CD4-positive, alpha-beta T cell treated with Interleukin-21 for 1 hour (primary cell): ENCODE measurements around the gene MAST4.

ENCODE experiments used
- DNase-seq: peaks from one replicate; pipeline ENCODE4 v3.0.0-alpha.2; 2020

MAST4 gene

DNA sequence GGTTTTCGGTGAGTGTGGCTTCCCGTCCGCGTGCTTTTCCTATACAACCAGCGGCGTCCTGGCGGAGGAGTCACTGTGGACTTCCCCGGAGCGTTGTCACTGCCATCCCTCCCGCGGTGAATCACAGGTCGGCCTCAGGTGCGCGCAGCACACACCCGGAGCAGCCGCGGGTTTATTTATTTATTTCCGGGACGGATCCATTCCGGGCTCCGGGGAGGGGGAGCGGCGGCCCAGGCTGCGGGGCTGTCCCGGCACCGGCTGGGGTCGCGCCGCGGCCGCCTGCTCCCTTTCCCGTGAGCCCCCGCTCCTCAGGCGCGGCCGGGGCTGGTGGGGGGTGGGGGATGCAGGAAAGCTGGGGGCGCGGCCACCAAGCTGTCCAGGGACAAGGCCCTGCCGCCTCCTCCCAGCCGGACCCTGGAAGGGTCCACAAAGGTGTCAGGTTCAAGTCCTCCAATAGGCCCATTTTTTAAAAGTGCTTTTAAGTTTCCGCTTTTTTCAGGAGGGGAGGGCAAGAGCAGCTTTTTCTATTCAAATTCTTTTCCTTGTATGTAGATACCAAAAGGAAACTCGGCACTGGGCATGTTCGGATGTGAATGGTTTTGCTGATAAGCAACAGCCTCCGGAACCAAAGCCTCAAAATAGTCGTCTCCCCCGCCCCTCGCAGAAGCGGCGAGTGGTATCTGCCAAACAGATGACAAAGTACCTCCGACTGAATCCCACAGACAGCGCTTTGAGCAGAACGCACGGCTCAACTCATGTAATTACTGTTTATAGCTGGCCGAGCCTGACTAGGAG is 407.9 kb downstream of the MAST4 start:
- DNase-seq, result peak; percentile 92

DNA sequence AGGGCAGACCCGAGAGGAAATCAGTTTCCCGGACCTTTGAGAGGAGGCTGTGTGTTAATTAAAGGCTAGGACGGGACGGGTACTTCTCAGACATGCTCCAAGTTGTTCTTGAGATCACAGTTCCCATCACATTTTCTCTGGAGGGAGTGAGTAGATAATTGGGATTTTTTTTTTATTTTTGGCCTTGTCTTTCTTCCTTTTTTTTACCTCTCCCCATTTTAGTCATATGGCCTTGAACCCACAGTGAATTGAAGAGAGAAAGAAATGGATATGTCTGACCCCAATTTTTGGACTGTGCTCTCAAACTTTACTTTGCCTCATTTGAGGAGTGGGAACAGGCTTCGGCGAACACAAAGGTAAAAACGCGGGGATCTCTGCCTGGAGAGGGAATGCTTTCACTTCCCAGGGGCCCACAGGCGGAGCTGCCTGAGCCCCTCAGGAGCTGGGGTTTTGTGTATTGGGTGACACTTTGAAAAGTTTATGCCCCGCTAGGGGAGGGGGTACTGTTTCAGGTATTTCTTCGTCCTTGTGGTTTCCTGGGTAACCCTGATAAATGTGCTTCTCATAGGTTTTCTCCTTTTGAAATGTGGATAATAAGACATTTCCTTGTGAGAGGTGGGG is 408.6 kb downstream of the MAST4 start:
- peak; percentile 15 for DNase-seq

DNA sequence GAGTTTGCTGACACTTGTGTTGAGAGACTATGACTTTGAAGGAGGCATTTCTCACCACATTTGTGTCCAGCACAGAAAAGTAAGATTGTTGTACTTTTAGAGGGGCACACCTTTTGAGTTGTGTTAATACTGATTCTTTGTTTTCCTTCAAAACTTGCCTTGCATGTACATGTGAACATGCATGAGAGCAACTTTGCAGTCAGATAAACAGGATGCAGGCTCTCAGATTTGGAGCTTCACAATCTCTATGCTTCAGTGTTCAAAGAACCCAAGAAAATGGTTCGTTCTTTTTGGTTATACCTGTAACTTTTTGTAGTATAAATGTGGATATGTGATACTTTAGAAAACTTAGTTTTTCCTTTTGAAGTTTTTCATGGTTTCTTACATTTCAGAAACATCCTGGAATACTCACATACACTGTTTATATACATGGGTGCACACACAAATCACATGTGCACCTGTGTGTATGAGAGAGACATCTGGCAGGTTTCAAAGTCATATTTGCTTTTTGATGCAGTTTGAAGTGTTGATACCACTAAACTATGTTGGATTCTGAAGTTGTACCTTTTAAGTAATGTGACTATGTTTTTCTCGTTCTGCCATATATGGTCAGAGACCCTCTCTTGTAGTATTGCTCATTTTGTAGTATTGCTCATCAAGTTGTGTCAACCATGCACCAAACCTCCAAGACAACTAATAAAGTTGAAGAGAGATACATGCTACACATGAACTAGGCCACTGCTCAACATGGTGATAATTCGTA is 409.7 kb downstream of the MAST4 start:
- DNase-seq, result no peak

DNA sequence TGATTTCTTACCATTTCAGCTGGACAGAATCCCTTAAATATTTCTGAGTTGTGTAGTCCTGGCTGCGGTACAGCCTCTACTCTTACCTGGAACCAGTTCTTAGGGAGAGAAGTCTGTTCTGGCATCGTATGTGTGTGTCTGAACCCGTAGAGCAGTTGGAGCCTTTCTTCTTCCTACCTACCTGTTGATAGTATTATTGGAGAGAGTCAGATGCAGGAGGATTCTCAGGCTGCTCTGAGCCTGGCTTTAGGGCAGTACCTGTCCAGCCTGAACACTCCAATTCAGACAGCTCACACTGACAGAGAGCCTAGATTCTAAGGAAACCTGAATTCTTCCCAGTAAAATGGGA is 410.3 kb downstream of the MAST4 start:
- DNase-seq, result no peak

DNA sequence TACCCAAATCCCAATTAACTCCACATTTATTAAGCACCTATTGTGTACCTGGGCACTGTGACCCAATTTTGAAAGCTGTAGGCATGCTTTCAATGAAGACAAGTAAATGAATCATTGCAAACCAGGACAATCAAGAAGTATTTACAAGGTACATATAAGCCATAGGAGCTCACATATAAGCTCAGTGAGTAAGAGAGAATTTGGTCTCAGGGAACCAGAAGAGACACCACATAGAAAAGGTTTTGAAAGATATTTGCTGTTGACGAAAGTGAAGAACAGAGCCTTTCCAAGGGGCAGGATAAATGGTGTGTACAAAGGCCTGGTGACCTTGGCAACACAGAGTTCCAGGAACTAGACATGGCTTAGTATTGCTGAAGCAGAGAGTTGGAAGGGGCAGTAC is 412.8 kb downstream of the MAST4 start:
- no peak for DNase-seq

DNA sequence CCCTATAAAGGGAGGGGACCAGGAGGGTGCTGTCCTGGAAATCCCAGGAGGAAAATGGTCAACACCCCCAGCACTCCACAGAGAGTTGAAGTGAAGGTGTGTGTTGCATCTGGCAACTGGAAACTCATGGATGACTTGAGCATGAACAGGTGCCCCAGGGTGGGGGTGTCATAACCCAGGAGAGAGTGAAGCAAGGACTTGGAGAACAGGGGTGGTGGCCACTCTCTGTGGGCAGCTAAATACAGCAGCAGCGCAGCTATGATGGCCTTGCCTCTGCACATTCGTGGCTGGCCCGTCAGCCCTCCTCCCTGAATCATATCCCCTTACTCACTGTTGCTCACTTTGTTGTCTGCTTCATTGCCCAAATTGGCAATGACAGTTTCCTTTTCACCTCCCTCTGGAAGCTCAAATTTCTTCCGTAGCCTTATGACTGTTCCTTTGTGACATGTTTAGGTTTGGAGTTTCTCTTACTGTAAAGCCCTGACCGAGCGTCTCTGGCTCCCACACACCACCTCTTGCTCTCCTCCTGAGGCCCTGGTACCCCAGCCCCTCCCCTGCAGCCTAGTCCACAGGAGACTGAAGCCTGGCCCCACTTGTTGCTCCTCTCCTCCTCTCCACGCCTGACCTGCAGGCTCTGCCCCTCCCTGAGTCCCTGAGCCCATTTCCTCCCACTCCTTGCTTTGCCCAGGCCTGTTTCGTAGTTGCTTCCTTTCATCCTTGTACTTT is 414.7 kb downstream of the MAST4 start:
- DNase-seq, result no peak

DNA sequence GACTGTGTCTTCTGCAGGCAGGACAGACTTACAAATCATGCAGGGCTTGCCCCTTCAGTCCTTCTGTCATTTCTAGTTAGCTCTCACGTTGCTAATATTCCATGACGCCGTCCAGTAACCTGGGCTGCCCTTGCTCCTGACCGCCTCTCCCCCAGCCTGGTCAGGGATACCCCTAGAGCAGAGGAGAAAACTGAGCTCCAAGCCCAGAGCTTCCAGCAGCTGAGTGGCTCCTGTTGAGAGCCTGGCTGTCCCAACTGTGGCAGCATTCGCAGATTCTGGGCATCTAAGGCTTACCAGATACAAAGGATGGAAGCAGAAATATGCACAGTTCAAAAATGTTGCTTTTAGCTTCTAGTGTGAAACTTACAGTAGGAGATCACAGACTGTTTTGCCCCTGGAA is 415.2 kb downstream of the MAST4 start:
- no peak for DNase-seq

DNA sequence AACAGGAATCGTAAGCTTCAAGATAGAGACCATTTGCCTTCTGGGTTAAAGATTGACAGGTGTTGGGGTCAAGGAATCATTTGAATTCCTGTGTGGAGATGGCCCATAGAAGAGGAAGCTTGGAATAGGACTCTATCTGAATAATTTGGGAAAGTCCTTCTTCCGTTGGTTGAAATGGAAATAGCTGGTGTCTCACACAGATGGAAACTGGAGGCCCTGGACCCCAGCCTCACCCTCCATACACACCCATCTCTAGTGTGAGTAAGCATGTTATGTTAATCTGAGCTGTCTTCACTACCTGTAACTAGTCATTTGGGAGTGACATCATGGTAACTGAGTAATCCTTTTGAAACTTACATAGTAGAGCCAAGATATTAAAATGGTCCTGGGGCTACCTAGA is 416.0 kb downstream of the MAST4 start:
- DNase-seq, result no peak

DNA sequence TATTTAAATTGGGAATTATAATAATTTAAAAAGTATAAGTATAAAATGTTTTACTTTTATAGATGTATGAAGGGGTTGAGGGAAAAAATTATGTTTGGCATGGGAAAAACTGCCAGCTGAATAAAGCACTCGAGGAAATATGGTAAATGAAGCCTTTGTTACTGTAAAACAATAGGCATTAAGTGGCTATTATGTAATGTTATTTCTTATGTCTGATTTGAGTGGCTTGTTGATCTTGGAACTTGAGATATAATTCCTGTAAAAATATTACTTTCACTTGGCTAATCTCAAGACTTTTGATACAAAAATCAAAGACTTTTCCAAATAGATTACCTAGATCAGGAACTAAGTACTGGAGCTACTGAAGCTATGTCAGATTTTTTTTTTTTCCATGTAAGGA is 417.5 kb downstream of the MAST4 start:
- DNase-seq, result no peak

DNA sequence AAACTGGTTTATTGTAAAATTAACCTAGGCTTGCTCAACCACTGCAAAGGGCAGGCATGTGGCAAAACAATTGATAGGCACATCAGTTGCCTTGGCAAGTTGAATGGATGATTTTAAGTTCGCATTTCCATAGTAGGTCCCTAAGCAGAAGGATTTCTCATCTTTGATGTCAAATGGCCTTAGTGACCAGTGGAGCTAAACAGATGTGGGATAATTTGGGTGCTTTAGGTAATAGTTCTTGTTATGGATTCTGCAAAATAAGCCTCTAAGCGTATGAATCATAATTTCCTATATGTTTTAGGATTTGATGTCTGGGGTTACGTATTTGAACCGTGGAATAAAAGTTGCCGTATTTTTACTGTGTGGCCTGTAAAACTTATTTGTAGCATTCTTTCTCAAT is 418.0 kb downstream of the MAST4 start:
- DNase-seq, result no peak

DNA sequence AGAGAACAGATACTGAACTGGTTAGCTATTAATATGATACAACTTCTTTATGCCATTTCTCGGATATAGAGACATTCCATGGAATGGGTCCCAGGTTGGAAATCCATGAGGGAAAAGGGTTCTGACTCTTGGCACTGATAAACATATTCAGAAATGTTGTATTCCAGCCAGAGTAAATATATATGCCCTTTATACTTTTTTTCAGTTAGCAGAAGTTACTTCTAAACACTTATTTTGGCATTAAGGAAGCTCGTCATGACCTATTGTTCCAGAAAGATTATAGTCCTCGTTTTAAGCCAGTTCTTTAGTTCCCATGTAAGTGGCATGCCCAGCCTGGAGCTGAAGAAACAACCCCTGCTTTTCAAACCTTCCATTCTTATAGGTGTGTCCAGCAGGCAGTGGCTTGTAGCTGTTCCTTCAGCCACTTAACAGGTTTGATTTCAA is 418.8 kb downstream of the MAST4 start:
- no peak for DNase-seq

DNA sequence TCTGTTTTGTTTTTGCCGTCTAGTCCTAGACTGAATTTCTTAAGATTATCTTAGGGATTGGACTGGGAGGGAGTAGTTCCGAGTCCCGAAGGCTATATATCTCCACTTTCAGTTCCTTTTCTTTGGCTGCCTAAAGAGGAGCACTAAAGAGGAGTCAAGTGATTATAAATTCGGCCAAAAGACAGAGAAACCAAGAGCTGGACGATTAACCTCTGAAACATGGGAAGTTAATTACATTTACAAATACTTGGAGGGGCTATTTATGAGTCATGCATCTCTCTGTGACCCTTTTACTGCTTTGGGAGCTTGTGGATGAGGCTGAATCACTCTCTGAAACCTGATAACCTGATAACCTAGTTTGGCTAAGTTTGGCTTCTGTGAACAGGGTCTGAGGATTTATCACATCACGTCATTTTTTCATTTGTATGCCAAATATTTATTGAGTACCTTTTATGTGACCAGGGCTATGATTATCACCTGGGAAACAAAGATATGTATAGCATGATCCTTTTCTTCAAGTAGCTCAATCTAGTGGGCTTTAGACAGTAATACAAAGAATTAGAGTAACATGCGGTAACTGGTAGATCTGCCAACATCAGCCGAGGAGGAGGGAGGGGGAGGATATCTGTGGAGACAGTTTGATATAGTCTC is 419.5 kb downstream of the MAST4 start:
- no peak for DNase-seq

DNA sequence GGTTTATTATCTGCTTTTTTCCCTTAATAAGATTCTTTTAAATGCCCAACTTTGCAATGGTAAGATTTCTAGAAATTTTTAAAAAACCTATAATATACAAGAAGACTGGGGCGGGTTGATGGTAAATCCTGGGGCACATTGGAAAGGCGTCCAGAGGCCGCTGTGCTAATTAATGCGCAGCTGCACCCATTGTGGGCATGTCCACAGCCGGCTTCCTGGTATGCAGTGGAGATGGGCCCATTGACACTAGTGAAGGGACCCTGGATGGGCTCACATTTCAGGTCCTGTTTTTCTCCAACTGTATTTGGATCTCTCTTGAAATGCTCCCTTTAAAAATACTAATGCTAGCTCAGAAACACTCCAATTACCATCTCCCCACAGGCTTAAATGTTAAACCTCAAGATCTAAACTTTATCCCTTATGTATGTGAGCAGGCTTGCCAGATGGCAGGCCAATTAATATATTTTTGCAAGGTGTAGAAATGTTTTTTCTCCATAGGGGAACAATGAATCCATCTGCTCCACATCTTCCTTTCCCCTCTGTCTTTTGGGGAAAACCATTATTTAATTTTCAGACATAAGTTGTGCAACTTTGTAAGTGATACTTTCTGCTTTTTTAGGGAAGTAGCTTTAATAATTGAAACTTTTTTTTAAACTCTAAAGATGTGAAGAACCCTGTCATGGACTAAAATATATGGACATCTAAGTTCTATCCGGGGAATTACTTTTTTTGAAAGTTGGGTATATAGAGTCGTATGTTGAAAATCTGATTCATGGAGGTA is 423.1 kb downstream of the MAST4 start:
- DNase-seq, result no peak

DNA sequence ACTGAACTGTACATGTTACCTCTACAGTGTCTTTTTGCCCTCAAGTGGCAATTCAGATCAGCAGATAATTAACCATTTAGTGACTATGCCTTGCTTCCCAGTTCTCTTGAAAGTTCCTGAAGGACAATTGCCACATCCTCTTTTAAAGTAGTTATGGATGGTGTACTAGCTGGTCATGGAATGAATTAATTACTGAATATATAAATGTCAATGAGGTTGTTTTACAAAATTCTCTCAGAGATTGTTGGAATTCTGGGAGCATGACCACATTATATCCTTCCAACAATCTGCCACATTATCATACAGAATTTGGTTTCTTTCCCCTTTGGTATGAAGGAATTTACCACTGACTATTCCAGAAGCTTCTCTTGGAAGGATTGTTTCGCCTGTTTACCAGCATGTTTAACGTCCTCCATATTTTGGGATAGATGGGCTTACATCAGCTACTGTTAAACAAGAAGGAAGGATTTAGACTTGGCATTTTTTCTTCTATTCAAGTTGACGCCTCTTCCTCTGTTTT is 424.0 kb downstream of the MAST4 start:
- DNase-seq, result no peak

DNA sequence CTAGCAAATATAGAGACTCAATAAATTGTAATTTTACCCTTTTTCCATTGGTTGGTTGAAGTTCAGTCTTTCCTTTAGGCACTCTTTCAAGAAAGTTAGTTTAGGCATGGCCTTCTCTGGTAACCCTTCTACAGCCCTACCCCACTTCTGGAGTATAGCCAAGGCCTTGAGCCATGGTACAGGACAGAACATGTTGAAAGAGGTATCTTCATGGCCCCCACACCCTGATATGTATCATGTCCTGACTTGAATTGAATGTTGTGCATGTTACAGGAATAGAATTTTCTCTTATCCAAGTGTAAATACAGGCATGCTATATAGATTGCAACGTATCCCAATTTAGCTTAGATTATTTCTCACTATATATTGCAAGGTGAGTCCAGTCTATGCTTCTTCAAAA is 424.8 kb downstream of the MAST4 start:
- DNase-seq, result no peak

DNA sequence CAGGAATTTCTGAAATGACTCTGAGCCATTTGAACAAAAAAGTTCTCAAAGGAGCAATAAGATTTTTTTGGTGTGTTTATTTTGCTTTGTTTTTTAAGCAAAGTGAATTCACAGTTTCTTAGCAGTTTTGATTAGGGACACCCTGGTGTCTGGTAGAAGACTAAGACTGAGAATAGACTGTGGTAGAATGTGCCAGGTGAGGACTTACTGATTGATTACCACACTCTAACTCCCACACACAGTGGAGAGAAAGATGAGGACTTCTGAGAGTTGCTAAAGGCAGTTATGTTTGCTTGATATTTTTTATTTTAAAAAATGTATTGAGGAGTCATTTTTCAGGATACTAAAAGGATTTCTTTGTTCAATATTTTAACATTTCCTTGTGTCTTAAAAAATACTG is 425.3 kb downstream of the MAST4 start:
- no peak for DNase-seq

DNA sequence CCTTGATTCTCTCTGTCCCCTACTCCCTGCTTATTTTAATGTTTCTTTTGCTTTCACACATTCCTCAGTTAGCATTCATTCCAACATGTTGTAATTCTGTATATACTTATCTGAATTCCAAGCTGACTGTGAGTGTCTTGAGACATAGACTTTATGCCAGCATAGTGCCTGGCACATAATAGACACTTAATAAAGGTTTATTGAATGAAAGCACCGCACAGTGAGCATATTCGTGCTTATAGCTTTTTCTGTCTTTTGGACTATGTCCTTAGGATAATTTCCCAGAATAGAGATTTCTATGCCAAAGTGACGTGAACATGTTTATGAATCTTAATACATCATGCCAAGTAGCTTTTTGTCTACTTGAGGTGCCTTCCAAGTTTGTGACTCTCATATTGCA is 425.8 kb downstream of the MAST4 start:
- no peak for DNase-seq

DNA sequence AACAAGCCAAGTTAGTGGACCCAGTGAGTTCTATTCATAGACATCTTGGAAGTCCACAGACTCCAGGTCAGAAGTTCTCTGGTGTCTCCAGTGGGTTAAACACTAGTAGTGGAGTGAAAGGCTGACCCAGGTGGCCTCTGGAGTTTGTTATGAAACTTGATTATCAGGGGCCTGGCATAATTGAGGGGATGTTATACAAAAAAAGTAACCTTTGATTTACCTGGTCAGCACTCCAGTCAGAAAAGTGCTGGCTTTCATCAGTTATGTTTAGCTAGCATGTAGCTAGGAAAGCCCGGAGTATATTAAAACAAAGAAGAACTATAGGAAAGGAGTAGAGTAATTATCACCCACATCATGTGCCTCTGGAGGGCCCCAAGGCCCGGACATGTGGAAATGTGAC is 429.3 kb downstream of the MAST4 start:
- no peak for DNase-seq

DNA sequence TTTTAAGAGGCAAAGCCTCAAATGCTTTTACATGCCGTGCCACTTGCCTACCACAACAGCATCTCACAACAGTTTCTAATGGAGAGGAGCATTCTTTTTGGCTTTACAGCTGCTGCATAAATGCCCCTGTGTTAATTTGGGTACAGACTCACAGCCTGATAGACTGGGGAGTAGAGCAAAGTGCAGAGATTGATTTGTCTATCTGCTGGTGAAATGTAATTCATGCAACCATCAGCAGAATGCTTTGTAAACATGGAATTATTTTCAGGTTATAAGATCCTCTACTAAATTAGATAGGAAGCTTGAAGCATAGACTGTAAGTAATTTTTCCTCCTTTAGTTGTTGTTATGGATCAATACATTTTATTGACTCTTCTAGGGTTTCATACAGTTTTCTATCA is 430.1 kb downstream of the MAST4 start:
- DNase-seq, result no peak

DNA sequence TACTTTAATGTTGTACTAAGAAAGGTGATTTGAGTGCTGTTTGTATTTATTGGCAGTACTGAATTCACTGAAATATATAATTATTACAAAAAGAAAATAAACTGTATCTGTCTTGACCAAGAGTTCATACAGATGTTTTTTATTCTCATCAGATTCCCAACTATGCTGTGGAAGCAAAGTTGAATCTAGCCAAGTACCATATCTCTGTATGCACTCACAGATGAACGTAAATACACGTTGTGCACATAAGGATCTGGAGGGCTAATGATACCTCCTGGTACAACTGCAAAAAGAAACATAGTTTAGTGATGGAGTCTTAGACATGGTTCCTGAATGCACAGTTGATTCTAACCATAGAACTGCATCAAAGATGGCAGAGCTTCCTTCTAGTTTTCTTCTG is 431.0 kb downstream of the MAST4 start:
- DNase-seq, result no peak

DNA sequence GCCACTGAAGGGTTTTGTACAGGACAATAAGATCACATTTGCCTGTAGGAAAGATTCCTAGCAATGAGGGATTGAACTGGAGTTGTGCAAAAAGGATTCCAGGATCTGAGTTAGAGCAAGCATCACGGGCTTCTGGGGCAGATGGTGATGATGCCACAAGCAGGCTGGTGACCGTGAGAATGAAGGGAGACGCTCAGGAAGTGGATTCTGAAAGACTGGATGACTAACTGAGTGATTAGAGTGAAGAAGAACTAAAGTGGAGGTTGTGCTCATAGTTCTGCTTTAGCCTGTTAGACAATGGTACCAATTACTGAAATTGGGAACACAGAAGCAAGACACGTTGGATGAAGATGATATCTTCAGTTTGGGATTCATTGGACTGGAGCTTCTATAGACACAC is 432.2 kb downstream of the MAST4 start:
- DNase-seq, result no peak

DNA sequence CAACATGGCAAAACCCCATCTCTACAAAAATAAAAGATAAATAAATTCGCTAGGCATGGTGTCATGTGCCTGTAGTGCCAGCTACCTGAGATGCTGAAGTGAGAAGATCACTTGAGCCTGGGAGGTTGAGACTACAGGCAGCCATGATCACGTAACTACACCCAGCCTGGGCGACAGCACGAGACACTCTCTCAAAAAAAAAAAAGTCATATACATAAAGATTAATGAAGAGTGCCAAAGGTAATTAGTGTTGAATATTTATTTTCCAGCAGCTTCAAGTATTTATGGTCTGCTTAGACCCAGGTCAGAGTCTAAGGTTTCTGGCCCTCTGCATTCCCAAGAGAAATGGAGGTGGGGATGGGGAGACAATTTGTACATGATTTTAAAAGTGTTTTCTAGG is 432.7 kb downstream of the MAST4 start:
- DNase-seq, result no peak
